Activated T-helper 1 cell treated with anti-CD3 and anti-CD28 coated beads, Interleukin-12 subunit alpha, Interleukin-12 subunit beta, Interleukin-2, Interleukin-4 antibody, amounts not matched to agents 30 ng/mL and 10 ng/mL and 1 ng/mL, durations not matched to agents 14 hours and 24 hours and 36 hours (primary cell): Measurements from ENCODE around the gene MAGEB3. TPM values are rescaled to one million over a fixed set of nuclear protein-coding genes. Genes with fewer than 3 reads are reported as not detected.
"Not testable (repeated sequence)": the region's sequence is repeated elsewhere in the genome, so short reads cannot be mapped to it uniquely, and the experiment has no call there.

Experiments
- DNase-seq: peaks from one replicate; pipeline ENCODE4 v3.0.0; 2021; ENCODE audit warnings: low spot score
- H3K27ac Mint-ChIP-seq: one replicate; pipeline ENCODE4 v1.8.0; 2021; ENCODE audit warnings: mild to moderate bottlenecking, mixed read lengths
- H3K27me3 Mint-ChIP-seq: one replicate; pipeline ENCODE4 v1.8.0; 2022; ENCODE audit warnings: mild to moderate bottlenecking, moderate library complexity, mixed read lengths; ENCODE audit not compliant: insufficient read depth
- H3K36me3 Mint-ChIP-seq: one replicate; pipeline ENCODE4 v1.8.0; 2021; ENCODE audit warnings: low read depth, mixed read lengths
- H3K4me1 Mint-ChIP-seq: one replicate; pipeline ENCODE4 v1.8.0; 2021; ENCODE audit warnings: low read depth, mixed read lengths
- H3K4me3 Mint-ChIP-seq: one replicate; pipeline ENCODE4 v1.8.0; 2021; ENCODE audit warnings: mild to moderate bottlenecking, moderate library complexity, mixed read lengths
- H3K9me3 Mint-ChIP-seq: one replicate; pipeline ENCODE4 v1.8.0; 2021; ENCODE audit warnings: mixed read lengths
- intact Hi-C: fragments of 100-400 bp; cut with micrococcal nuclease; formaldehyde crosslinking; loops from one replicate; pipeline ENCODE4 v1.15.1; 2024
- total RNA-seq: library from RNA; stranded (reverse); gene quantifications from 2 replicates; pipeline ENCODE4 v1.2.3, GENCODE V29; 2022

MAGEB3 gene
- not detected in 2 replicates for total RNA-seq

GRCh38 chrX:30230395-30230794 lies at the start of gene MAGEB3:
Gene MAGEB3 (plus strand): TSS chrX:30230657. CDS start chrX:30235925, 5,268 bp downstream.
- no peaks in the 10 kb centered on the region for H3K36me3 Mint-ChIP-seq
- intact Hi-C loops = no loop called here
- no peaks in the 10 kb centered on the region for H3K27me3 Mint-ChIP-seq
- H3K4me3 Mint-ChIP-seq = no peak within 1 kb of the TSS
- no peaks in the 10 kb centered on the region for H3K4me1 Mint-ChIP-seq
- H3K27ac Mint-ChIP-seq = no peak within 1 kb of the TSS
- DNase-seq = no peak
- no peaks in the 10 kb centered on the region for H3K9me3 Mint-ChIP-seq

GRCh38 chrX:30181353-30181752 lies 49.1 kb upstream of the MAGEB3 start:
- Mint-ChIP-seq H3K27me3 (no peaks in the 10 kb centered on the region), H3K9me3 (no peaks in the 10 kb centered on the region), H3K4me3 (no peak overlapping the region), H3K4me1 (no peaks in the 10 kb centered on the region), H3K27ac (no peak overlapping the region), H3K36me3 (no peaks in the 10 kb centered on the region)
- intact Hi-C loops = no loop called here
- no peak for DNase-seq

- Mint-ChIP-seq H3K4me1 (no peaks in the 10 kb centered on the region), H3K27ac (no peak overlapping the region), H3K9me3 (no peaks in the 10 kb centered on the region), H3K27me3 (no peaks in the 10 kb centered on the region), H3K36me3 (no peaks in the 10 kb centered on the region), H3K4me3 (no peak overlapping the region)
- DNase-seq = no peak
- intact Hi-C loops = no loop called here
Observed at GRCh38 chrX:30183554-30183953, 46.9 kb upstream of the MAGEB3 start.

GRCh38 chrX:30190426-30190825 lies 40.0 kb upstream of the MAGEB3 start:
- Mint-ChIP-seq H3K36me3 (no peaks in the 10 kb centered on the region), H3K9me3 (no peaks in the 10 kb centered on the region), H3K27ac (no peak overlapping the region), H3K27me3 (no peaks in the 10 kb centered on the region), H3K4me3 (no peak overlapping the region), H3K4me1 (no peaks in the 10 kb centered on the region)
- DNase-seq = no peak
- intact Hi-C loops = no loop called here

GRCh38 chrX:30193910-30194309 lies 36.5 kb upstream of the MAGEB3 start:
- H3K4me1 Mint-ChIP-seq, H3K27me3 Mint-ChIP-seq, intact Hi-C loops, H3K36me3 Mint-ChIP-seq, H3K27ac Mint-ChIP-seq, H3K4me3 Mint-ChIP-seq, DNase-seq, H3K9me3 Mint-ChIP-seq: not testable (repeated sequence)

GRCh38 chrX:30196322-30196721 lies 34.1 kb upstream of the MAGEB3 start:
- no peaks in the 10 kb centered on the region for H3K36me3 Mint-ChIP-seq
- no peak for DNase-seq
- intact Hi-C loops = no loop called here
- no peaks in the 10 kb centered on the region for H3K9me3 Mint-ChIP-seq
- H3K27me3 Mint-ChIP-seq = no peaks in the 10 kb centered on the region
- no peak overlapping the region for H3K4me3 Mint-ChIP-seq
- H3K4me1 Mint-ChIP-seq = no peaks in the 10 kb centered on the region
- H3K27ac Mint-ChIP-seq = no peak overlapping the region

GRCh38 chrX:30212172-30212571 lies 18.3 kb upstream of the MAGEB3 start:
- no peak overlapping the region for H3K27ac Mint-ChIP-seq
- no peaks in the 10 kb centered on the region for H3K27me3 Mint-ChIP-seq

GRCh38 chrX:30215357-30215843 lies 15.1 kb upstream of the MAGEB3 start, which contains the start of gene MAGEB2:
Gene MAGEB2 (plus strand): TSS chrX:30215563. CDS start chrX:30218581, 3,018 bp downstream.
- Mint-ChIP-seq H3K27ac (no peak within 1 kb of the TSS), H3K36me3 (no peaks in the 10 kb centered on the region), H3K4me3 (no peak within 1 kb of the TSS), H3K9me3 (no peaks in the 10 kb centered on the region), H3K4me1 (no peaks in the 10 kb centered on the region), H3K27me3 (no peaks in the 10 kb centered on the region)
- intact Hi-C loops = no loop called here
- DNase-seq = no peak

More at GRCh38 chrX:30212172-30212571, 18.3 kb upstream of the MAGEB3 start:
- H3K4me3 Mint-ChIP-seq = no peak overlapping the region
- H3K9me3 Mint-ChIP-seq = no peaks in the 10 kb centered on the region
- DNase-seq = no peak
- H3K4me1 Mint-ChIP-seq = no peaks in the 10 kb centered on the region
- no peaks in the 10 kb centered on the region for H3K36me3 Mint-ChIP-seq
- intact Hi-C loops = no loop called here

- Mint-ChIP-seq H3K9me3 (no peaks in the 10 kb centered on the region), H3K4me1 (no peaks in the 10 kb centered on the region), H3K27me3 (no peaks in the 10 kb centered on the region), H3K4me3 (no peak overlapping the region), H3K36me3 (no peaks in the 10 kb centered on the region), H3K27ac (no peak overlapping the region)
- intact Hi-C loops = no loop called here
- no peak for DNase-seq
Observed at GRCh38 chrX:30217465-30217864, 13.0 kb upstream of the MAGEB3 start.

- Mint-ChIP-seq H3K9me3 (no peaks in the 10 kb centered on the region), H3K36me3 (no peaks in the 10 kb centered on the region), H3K27ac (no peak overlapping the region), H3K4me3 (no peak overlapping the region), H3K4me1 (no peaks in the 10 kb centered on the region), H3K27me3 (no peaks in the 10 kb centered on the region)
- intact Hi-C loops = no loop called here
- DNase-seq = no peak
Observed at GRCh38 chrX:30219372-30219771, 11.1 kb upstream of the MAGEB3 start.

GRCh38 chrX:30220661-30221060 lies 9.8 kb upstream of the MAGEB3 start:
- Mint-ChIP-seq H3K36me3 (no peaks in the 10 kb centered on the region), H3K9me3 (no peaks in the 10 kb centered on the region), H3K27me3 (no peaks in the 10 kb centered on the region), H3K27ac (no peak overlapping the region), H3K4me3 (no peak overlapping the region), H3K4me1 (no peaks in the 10 kb centered on the region)
- DNase-seq = no peak
- intact Hi-C loops = no loop called here

GRCh38 chrX:30224536-30224935 lies 5.9 kb upstream of the MAGEB3 start:
- DNase-seq = no peak
- Mint-ChIP-seq H3K27me3 (no peaks in the 10 kb centered on the region), H3K4me1 (no peaks in the 10 kb centered on the region), H3K36me3 (no peaks in the 10 kb centered on the region), H3K27ac (no peak overlapping the region), H3K4me3 (no peak overlapping the region), H3K9me3 (no peaks in the 10 kb centered on the region)
- intact Hi-C loops = no loop called here

GRCh38 chrX:30228526-30228925 lies 1.9 kb upstream of the MAGEB3 start:
- DNase-seq = no peak
- H3K4me3 Mint-ChIP-seq = no peak overlapping the region
- H3K36me3 Mint-ChIP-seq = no peaks in the 10 kb centered on the region
- H3K27me3 Mint-ChIP-seq = no peaks in the 10 kb centered on the region
- no peak overlapping the region for H3K27ac Mint-ChIP-seq
- no peaks in the 10 kb centered on the region for H3K4me1 Mint-ChIP-seq
- intact Hi-C loops = no loop called here
- H3K9me3 Mint-ChIP-seq = no peaks in the 10 kb centered on the region

- Mint-ChIP-seq H3K9me3 (no peaks in the 10 kb centered on the region), H3K4me3 (no peak within 1 kb of the TSS), H3K4me1 (no peaks in the 10 kb centered on the region), H3K36me3 (no peaks in the 10 kb centered on the region), H3K27ac (no peak within 1 kb of the TSS), H3K27me3 (no peaks in the 10 kb centered on the region)
- DNase-seq = no peak
- intact Hi-C loops = no loop called here
Observed at GRCh38 chrX:30241724-30242415, 11.4 kb downstream of the MAGEB3 start, which contains the start of gene MAGEB4. Gene MAGEB4 (plus strand): TSS chrX:30242000. CDS start chrX:30242136, 136 bp downstream.
